ENCODE results near the gene SSC5D.

Gene SSC5D

DNA sequence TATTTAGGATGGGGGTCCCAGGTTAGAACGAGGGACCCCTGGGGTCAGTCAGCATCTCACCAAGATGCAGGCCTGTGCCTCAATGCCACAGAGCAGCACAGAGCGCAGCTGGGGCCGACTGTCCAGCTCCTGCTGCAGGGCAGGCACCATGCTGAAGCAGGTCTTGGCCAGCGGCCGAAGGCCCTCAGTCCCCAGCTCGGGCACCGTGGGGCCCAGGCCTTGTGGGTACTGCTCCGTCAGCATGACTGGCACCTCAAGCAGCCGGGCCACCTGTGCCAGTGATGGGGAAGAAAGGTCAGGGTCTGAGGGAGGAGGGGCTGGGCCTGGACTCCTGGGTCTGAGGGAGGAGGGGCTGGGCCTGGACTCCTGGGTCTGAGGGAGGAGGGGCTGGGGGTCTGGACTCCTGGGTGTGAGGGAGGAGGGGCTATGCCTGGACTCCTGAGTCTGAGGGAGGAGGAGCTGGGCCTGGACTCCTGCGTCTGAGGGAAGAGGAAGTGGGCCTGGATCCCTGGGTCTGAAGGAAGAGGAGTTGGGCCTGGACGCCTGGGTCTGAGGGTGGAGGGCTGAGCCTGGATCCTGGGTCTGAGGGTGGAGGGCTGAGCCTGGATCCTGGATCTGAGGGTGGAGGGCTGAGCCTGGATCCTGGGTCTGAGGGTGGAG lies 32.5 kb upstream of the SSC5D start:
- no peak for DNase-seq

DNA sequence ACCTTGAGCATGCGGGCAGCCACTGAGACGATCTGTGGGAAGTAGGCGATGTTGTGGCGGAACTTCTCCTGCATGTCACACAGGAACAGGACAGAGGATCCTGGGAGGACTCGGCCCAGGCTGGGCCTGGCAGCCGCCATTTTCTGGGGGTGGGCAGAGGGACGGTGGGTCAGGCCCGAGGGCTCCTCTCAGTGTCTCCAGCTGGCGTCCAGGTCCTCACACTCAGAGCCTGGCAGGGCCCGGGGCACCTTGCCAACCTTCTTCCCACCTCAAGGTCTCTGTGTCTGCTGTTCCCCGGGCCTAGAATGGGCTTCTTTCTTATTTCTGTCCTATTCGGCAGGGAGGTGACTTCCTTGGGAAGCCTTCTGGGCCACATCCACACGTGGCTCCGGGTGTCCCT lies 31.9 kb upstream of the SSC5D start:
- DNase-seq = no peak

DNA sequence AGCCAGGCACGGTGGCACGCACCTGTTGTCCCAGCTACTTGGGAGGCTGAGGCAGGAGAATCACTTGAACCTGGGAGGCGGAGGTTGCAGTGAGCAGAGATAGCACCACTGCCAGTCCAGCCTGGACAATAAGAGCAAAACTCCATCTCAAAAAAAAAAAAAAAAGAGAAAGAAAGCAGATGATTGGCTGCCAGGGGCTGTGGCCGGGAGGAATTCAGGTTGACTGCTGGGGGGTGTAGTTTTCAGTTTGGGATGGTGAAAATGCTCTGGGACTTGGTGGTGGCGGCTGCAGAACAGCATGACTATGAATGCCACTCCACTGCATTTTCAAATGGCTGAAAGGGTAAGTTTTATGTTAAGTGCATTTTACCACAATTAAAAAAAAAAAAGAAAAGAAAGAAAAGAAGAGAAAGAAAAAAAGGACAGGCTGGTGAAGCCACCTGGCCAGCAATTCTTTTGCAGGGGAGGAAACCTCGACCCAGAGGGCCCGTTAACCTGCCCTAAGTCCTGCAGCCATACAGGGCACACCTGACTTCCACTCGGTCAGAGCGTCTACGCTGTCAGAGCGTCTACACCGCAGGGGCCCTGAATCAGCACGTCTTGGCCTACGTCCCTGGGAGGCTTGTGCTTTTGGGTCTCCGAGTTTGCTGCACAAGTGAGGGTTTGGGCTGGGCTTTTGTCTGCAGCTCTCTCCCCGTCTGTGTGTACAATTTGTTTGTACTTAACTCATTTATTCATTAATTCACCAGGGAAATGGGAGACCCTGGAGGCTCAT lies 30.4 kb upstream of the SSC5D start:
- no peak for DNase-seq

DNA sequence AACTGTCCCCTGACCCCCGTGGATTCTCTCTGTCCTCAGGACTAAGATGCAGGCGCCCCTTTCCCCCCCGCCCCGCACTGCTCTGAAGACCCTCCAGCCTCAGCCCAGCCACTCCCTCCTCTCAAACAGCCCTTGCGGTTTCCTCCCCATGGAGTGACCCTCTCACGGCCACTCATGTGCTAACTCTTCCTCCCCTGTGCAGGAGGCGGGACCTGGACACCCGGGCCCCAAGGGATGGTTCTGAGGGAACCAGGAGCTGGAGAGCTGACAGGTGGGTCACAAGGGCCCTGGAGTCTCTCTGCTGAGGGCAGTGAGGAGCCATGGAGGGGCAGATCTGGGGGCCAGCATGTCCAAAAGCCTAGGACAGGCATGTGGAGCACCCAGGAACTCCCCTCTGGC lies 28.7 kb upstream of the SSC5D start:
- no peak for DNase-seq

DNA sequence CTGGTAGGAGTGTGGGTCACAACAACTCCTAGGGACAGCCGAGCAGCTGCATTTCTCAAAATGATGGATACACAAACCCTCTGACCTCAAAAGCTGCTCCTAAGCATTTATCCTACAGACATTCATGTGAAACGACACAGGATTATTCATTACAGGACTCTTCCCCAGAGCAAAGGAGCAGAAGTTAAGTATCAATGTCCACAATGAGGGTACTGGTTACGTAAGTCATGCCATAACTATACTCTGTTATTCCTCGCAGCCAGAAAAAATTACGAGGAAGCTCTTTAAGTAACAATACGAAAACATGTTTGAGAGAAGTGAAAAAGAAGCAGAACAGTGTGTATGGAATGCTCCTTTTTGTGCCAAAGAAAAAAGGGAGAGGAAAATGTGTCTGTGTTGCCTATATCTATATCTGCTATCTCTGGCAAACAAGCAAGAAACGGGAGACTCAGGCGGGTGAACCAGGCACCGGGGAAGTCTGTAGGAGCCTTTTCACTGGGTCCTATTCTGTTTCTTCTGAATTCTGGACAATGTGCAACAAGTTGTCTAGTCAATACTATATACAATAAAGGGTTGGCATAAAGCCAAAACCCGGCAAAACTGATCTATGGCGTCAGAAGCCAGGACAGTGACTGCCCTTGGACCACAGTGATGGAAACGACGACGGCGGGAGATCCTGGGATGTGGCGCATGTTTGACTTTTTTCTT lies 28.1 kb upstream of the SSC5D start:
- no peak for DNase-seq

DNA sequence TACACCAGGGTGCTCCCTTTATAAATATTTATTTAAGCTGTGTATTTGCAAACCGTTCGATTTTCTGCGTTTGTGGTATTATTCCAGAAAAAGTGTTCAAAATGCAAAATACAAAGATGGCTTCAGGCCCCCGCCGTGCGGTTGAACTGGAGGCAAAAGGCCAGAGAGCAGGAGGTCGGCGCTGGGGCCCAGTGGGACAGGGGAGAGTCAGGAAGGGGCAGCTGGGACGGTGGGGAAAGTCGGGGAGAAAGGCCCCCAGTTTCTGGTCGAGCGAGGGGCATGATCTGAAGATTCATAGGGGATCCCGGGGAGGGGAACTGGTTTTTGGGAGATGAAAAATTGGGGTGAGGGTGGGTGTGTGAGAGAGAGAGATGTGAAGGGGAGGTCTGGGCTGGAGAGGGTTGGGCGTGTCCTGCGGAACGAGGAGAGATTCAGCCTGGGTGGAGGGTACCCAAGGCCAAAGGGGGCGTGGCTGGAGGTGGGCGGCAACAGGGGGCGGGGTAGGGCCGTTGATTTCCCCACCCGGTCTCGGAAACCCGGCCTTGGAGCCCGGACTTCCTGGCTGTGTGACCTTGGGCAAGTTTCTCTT lies 27.5 kb upstream of the SSC5D start:
- DNase-seq = peak; percentile 50

DNA sequence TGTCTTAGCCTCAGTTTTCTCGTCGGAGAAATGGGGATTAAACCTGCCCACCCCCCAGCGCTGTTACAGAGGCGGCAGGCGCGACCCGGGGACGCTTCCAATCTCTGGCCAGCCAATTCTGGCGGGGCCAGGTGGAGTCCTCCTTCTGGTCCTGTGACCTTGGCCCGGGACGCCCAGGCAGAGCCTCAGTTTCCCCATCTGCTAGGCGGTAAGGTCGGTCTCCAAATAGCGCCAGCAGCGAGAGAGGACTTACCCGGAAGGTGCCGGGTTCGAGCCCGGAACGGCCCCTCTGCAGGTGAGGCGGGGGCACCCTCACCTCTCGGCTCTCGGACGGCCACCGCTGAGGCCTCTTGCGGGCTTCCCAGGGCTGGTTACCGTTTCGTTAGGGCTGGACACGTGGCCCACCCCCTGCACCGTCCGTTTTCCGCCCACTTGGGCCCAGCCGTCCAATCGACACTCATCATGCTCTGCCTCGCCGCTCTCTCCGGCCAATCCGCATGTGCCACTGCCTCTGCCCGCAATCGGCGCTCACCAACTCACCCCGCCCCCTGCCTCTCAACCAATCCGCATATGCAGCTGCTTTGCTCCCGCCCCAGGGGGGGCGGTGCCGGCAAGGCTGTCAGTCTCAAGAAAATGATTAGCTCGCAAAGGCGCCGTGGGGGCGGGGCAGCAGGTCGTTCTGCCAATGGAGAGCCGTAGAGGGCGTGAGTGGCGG lies 26.8 kb upstream of the SSC5D start, which contains the start of gene ISOC2:
Gene ISOC2 (minus strand): TSS at position 384 of the 715 bp plus-strand sequence. CDS start 5,156 bp downstream, outside the sequence.
- DNase-seq = peak; percentile 100

DNA sequence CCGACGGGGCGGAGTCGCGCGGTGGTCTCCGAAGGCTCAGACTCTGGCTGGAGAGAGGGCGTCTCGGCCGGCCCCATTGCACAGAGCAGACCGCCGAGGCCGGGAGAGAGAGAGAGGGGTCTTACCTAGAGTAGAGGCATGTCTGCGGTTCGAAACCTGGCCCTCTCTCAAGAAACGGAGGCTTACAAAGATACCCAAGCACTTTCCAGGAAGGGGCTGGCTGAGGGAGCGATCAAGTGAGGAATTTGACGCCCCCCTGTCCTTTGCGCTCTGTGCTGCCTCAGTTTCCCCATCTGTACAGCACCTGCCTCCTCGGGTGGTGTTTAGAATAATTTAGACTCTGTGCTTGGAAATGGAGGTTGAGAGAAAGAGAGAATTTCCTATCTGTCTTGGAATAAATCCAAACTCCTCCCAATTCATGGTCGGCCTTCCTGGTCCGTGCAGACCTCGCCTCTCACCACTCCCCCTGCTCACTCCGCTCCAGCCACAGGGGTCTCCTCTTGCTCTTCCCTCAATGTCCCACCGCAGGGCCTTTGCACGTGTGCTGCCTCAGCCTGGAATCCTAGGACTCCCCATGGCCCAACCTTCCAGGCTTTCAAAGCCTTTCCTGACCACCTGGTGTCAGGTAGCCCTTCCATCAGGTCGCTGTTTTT lies 26.1 kb upstream of the SSC5D start:
- no peak for DNase-seq

DNA sequence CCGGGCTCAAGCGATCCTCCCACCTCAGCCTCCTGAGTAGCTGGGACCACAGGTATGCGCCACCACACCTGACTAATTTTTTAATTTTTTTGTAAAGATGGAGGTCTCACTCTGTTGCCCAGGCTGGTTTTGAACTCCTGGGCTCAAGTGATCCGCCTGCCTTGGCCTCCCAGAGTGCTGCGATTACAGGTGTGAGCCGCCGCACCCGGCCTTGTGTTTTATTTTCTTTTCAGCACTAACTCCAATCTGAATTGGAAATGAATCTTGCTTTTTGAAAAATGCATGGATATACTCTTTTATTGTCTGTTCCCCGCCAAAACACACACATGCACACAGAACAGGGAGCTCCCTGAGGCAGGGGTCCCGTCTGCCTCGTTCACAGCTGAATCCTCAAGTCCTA lies 25.5 kb upstream of the SSC5D start:
- no peak for DNase-seq

DNA sequence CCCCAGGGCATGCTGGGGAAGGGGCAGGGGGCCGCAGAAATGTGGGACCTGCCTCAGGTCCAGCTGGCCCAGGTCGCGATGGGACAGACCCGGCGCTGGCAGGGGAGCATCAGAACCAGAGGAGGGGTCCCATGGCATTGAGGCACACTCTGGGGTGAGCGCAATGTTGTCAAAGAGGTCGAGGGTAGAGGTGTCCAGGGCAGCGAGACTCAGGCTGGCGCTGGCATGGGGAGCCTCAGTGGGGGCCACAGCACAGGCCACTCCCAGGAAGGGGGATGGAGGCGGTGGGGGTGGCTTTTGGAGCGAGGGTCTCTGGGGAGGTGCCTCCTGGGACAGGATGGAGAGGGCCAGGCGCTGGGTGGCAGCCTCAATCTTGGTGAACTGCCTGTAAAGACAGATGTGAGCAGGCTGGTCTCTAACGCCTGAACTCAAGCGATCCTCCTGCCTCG lies 24.6 kb upstream of the SSC5D start:
- DNase-seq = no peak

DNA sequence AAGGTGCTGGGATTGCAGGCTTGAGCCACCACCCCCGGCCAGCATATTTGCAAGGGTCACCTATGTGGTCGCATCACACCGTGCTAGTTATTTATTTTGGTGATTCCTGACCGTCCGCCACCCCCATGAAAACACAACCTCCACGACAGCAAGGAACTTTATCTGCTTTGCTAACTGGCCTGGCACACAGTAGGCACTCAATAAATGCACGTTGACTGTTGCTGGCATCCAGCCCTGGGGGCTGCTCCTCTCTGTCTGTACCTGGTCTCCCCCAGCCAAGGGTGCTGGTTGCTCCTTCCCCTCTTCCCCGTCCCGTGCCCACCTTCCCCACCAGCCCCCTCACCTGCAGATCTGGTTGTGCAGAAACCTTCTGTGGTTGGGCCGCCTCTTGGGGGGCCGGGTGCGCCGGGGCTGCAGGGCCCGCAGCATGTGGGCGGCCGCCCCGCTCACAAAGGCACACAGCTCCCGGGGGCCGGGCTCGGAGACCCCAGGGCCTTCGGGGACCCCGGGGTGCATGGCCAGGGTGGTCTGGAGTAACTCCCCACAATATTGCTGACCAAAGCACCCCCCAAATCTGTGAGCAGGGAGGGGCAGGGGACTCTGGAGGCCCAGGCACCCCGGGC lies 24.1 kb upstream of the SSC5D start:
- no peak for DNase-seq

DNA sequence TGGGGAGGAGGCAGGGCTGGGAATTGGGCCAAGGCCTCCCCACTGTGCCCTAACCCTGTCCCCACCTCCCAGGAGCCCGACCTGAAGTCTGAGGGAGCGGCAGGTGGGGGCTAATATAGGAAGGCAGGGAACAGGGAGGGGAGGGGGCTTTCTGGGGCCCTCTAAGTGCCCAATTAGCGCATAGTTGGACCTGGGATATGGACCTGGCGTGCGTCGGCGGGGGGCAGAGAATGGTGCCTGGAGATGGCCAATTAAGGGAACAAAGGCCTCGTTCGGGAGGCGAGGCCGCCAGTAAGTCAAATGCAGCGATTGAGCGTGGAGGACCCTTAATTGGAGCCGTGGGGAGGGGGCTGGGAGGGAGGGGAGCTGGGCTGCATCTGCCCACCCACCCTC lies 23.6 kb upstream of the SSC5D start, which contains the start of gene C19orf85:
Gene C19orf85 (minus strand): TSS at position 90 of the 393 bp plus-strand sequence. CDS start 197 bp downstream, outside the sequence.
- no peak for DNase-seq

DNA sequence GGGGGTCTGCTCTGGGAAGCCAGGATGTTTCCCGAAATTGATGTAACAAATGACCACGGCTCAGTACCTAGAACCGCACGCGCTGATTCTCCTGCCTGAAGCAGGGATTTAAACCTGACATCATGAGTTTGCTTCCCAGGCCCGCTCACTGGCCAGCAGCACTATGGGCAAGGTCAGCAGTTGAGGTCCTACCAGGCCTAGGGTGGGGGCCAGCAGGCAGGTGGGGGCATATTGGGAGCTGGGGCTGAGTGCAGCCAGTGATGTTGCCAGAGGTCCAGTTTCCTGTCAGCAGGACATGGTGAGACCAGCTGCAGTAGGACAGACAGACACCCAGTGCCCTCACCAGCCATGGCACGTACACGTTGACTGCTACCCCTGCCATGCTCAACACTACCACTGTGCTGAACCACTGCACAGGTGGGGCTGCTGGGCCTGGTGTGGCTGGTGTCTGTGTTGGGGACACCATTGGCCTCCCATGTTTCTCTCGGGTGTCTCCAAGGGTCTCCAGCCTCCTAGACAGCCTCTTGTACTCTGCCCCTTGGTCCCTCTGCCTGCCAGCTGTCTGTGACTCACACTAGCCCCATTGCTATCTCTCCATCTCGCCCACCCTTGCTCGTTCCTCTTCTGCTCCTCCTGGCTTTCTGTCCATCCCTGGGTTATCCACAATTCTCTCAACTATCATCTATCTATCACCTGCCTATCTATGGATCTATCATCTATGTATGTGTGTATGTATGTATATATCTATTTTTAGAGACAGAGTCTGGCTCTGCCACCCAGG lies 22.6 kb upstream of the SSC5D start:
- no peak for DNase-seq

DNA sequence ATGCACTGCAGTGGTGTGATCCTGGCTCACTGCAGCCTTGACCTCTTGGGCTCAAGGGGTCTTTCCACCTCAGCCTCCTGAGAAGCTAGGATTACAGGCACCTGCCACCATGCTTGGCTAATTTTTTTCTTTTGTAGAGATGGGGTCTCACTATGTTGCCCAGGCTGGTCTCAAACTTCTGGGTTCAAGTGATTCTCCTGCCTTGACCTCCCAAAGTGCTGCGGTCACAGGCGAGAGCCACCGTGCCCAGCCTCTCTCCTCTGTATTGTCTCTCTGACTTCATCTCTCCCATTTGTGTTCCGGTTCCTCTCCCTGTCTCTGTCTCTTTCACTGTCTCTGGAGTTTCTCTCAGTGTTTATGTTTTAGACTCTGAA lies 22.0 kb upstream of the SSC5D start:
- DNase-seq = no peak

DNA sequence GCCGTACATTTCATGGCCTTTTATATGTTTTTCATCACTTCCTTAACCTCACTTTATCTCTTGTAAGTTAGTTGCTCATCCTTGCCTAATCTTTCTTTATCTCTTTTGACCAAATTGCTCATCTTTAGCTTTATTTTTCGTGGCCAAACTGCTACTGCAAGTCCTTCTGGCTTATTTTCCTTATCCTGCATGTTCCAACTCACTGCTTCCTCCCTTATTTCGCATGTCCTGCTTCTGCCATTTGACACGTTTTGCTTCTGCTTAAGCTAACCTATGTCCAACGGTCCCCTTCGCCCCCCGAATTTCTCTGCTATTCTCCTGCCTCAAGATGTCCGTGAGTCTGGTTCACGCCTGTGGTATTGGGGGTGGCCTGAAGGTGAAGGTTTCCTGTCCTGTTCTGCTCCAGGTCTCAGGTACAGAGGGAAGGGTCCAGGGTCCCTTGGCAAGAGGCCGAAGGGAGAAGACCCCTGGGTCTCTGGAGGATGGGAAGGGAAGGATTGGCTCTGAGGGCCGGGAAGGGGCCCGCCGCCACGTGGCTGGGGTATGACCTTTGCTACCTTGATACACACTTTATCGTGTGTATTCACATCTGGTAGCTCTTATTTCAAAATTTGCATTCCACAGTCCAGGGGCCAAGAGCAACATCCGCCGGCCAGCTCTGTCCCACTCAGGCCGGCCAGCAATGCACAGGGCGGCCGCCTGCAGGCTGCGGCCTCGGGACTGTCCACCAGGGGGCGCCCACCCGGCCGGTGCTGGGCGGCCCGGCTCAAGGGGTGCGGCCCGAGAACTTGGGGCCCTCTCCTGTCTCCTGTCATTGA lies 20.8 kb upstream of the SSC5D start:
- DNase-seq = peak; percentile 74

DNA sequence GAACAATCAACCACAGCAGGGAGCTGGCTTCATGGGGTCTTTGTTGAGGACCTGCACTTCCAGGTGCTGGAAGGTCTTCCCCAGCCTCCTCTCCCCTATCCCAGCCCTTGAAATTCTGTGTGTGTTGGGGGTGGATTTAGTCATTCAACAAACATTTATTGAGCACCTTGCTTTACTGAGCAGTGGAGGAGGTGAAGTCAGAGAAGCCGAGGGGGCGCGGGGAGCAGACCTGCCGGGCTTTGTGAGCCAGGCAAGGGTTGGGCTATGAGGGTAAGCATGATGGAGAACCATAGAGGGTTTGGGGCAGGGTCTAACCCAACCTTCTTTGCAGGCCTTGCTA lies 20.2 kb upstream of the SSC5D start:
- DNase-seq = no peak

DNA sequence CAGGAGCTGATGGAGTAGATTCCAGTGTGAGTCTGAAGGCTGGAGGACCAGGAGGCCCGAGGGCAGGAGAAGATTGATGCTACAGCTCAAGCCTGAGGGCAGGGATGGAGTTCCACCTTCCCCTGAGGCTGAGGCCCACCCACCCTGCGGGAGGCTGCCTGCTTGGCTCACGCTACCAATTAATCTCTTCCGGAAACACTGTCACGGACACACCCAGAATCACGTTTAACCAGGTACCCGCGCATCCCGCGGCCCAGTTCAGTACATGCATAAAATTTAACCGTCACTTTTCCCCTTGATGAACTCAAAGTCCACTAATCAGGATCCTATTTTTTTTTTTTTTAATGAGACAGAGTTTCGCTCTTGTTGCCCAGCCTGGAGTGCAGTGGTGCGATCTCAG lies 17.0 kb upstream of the SSC5D start:
- no peak for DNase-seq

DNA sequence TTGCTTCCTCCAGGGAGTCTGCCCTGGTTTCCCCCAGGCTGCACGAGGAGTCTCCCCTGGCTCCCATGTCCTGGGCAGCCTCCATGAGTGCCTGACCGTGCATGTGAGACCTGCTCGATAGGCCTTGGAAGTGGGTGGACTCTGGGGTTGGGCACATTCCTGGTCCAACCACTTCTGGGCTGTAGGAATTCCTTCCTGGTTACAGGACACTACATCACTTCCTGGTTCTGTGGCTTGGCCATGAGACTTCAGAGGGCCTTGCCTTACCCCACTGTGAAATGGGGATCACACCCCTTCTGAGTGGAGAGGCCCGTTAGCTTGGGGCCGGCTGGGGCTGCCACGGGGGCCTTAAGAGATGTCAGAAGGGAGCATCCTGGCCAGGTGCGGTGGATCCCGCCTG lies 15.8 kb upstream of the SSC5D start:
- no peak for DNase-seq

DNA sequence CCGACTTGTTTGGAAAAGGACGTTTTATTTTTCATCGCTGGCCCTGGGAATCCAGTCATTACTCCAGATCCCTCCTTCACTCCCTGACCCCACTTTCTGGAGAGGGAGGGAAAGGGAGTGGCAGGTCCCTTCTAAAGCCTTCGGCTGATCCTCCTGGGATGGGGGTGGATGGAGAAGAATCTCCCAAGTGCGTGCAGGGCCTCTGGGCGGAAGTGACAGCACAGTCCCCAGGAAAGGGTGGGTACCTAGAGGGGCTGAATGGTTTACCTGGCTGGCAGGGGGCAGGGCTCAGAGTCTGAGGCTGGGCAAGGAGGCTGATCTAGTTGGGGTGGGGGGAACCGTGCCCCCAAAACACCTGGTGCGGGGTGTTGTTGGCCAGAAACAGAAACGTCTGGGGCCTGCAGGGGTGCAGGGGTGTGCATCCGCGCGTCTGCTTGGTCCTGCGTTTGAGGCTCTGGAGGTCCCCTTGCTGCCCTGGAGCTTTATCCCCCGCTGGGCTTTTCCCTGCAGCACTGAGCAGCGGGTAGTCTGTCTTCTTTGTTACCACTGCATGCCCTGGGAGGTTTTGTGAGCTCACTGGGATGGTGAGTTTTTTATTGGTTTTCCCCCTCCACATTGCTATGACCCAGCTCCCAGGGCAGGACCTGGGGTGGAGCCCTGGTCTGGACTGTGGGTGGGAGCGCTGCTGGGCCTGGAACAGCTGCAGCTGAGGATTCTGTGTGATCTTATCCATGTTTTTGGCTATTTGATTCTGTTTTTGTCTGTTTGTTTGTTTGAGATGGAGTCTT lies 14.8 kb upstream of the SSC5D start:
- DNase-seq = no peak

Measured in stimulated activated CD4-positive, alpha-beta T cell treated with anti-CD3 and anti-CD28 coated beads, Interleukin-12 subunit alpha, Interleukin-12 subunit beta, amount 100 ng/mL, for 4 hours (primary cell).